Left renal cortex interstitium (tissue), 4 donors: ENCODE results near the gene PTPN22. TPM values are rescaled to one million over a fixed set of nuclear protein-coding genes. Genes with fewer than 3 reads are reported as not detected.

ENCODE experiments used
- DNase-seq, 4 donors: peaks; one replicate each; pipeline ENCODE4 v3.0.0-alpha.2; 2013; ENCODE audit warnings: low read depth in 4 of 4, low spot score in 2 of 4, missing footprints in 1 of 4
- polyA plus RNA-seq, 4 donors: library from polyadenylated mRNA; unstranded; fragments of 120-200 nt; gene quantifications; one replicate each; pipeline ENCODE4 v1.2.1, GENCODE V29; 2013; ENCODE audit not compliant: insufficient read length in 4 of 4

Gene PTPN22
- polyA plus RNA-seq, 4 donors, result 0.25 to 0.65 (median 0.45) TPM

DNA sequence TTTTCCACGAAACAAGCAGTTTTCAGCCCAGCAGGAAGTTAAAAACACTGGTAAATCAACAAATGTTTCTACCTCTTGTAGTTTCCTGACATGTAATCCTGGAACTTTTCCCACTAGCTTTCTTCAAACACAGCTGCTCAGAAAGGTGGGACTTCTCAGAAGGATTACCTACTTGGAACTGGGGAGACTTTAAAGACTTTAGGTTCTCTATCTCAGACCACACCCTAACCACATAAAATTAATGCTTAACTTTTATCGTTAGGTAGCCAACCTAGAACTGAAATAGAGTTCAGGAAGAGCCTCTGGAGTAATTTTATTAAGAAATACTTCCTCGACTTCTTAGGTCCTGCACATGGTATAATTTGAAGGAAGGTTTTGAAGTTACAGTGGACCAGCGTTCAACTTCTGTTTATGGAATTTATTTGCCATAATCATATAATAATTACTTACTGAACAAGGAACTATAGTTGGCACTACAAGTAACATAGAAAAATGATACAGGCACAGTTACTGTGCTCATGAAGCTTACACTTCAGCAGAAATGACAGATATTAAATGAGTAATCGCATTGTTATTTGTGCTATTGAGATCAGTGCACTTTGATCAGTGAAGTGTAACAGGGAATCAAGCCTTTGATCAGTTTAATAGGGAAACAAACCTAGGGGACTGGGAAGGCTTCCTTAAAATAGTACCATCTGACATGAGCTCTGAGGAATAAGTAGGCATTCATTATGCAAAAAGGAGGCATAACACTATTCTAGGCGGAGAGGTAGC is 16.1 kb upstream of the PTPN22 start, which contains the start of gene BCL2L15:
Gene BCL2L15 (minus strand): TSS at position 180 of the 774 bp plus-strand sequence. CDS start 206 bp downstream, outside the sequence.
- DNase-seq, result no peak

DNA sequence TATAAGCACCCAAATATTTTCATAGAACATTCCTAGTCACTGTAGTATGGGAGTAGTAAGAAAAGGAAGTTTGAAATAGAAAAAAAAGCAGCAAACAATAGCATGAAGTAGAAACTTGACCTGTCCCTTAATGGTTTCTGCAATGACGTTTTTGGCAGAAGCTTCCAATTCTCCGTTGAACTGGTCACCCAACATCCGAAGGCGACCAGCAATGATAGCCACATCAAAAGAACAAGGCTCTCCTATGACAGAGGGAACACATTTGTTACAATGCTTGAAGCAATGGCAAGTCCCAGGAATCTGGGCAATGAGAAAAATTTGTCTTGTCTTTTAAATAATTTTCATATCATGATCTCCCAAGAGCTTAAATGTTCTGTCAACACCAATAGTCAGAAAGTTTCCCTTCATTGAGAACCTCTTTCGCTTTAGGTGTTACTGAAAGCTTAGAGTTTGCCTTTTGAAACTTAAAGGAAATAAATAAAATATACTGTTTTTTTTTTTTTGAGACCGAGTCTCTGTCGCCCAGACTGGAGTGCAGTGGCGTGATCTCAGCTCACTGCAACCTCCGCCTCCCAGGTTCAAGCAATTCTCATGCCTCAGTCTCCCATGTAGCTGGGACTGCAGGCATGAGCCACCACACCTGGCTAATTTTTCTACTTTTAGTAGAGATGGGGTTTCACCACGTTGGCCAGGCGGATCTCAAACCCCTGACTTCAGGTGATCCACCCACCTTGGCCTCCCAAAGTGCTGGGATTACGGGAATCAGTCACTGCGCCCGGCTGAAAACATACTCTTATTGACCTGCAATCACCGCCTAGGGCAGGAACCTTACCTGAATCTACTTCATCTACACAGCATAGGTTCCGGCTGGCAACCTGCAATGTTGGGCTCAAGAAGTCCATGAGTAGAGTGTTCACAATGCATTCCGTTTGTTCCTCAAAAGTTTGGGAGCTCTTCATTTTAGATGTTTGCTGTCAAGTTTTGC is 15.2 kb upstream of the PTPN22 start:
- no peak for DNase-seq

DNA sequence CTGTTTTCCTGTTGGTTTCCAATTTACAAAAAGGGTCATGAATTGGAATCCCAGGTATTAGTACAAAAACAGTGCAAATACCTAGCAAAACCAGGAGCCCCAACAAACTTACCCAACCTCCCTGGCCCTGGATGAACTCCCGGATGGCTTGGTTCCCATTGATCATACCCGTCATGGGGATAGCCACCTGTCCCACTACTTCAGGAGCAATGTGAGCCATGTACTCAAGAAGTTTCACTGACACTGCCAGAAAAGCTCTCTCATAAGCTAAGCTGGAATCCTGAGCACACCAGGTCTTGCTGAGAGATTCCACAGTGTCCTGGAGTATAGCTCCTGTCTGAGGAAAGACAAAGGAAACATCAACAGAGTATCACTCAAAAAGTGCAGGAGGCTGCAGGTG is 10.1 kb upstream of the PTPN22 start:
- DNase-seq, result no peak

DNA sequence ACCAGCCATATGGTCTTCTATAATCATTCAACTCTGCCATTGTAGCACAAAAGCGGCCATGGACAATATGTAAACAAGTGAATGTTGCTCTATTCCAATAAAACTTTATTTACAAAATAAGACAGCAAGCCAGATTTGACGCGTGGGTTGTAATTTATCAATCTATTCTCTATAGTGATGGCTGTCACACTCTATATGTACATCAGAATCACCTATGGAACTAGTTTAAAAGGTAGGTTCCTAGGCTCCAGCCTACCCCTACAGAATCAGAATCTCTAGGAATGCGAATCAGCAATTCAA is 8.2 kb upstream of the PTPN22 start:
- DNase-seq, result no peak

DNA sequence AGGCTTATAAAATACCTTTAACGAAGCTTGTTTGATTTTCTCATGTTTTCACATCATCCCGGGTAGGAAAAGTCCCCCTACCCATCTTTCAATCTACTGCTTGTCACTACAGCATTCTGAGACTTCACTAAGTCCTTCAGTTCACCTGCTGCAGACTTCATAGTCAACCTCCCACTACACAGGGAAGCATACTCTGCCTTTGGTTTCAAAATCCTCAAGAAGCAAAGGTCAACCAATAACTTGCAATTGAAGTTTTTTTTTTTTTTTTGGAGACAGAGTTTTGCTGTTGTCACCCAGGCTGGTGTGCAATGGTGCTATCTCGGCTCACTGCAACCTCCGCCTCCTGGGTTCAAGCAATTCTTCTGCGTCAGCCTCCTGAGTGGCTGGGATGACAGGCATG is 4.7 kb upstream of the PTPN22 start:
- DNase-seq, result no peak

DNA sequence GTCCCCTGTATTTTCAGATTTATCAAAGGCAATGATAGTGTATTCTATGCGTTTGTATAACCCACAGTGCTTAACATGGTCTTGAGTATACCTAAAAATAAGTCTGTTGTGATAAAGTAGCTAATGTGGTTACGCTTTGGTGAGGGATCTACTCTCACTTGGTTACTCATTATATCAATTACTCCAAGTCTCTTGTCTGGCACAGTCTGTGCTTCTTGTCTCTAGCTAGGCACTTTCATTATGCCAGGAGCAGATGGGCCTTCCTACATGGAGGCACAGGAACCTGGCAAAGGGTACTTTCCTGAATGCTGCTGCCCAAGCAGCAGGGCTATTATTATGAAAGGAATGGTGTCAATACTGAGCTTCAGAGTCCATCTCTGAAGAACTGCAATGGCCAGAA is 4.2 kb upstream of the PTPN22 start:
- DNase-seq, result no peak

DNA sequence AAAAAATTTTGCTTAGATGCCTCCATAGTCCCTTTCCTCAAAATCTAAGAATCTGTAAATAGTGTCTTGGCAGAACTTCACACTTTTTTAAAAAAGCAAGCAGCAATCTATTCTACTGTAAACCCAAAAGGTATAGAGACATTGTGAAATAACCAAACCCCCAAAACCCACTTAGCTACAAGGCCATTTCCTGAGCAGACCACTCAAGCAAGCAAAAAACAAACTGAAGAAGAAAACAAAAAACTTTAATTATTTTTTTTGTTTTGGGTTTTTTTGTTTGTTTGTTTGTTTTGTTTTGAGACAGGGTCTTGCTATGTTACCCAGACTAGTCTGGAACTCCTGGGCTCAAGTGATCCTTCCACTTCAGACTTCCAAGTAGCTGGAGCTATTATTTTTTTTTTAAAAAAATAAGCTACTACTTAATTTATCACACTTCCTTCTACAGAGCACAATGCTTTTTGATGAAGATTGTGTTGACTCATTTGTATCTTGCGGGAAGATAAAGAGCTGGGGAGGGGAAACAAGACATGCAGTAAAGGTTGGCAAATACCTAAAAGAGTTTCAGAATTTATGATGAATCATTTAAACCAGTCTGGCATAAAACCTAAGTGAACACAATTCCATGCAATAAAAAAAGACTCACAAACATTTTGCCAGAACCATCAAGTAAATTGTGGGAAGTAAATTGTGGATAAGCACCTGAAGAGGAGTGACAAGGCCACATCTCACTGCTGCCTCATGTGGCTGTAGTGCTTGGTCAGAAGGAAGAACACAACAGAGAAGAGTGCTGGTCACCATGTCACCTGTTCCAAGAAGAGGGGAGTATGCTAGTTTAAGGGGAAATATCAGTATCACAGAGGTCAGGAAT is 2.7 kb upstream of the PTPN22 start:
- DNase-seq, result no peak

DNA sequence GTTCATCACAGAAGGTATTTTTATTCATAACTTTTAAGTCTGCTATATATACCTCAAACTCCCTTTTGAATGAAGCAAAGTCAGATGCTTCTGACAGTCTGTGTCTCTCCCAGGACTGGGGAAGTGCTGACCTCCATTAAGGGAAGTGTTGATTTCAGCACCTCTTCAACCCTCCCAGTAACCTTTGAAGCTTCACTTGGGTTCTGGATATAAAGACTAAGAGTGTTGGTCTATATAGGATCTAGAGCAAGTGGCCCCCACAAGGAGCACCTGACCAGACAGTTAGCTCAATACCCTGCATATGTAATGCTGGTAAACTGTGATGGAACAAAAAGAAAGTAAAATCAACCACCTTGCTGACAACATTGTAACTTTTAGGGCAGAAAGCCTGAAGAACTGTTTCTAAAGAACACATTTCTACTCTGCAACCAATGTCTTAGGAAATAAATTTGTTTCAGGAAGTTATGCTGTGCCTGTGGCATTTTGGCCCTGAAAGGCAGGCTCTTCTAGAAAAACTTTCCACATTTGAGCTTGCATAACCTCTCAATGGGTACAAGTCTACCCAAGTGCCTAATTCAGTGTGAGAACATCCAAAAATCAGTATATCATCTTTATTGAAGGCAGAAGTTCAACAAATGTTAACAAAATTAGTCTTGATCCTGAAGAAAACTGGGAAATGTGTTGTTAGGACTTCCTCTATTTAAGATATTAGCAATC is 865 bp upstream of the PTPN22 start:
- DNase-seq, result no peak

DNA sequence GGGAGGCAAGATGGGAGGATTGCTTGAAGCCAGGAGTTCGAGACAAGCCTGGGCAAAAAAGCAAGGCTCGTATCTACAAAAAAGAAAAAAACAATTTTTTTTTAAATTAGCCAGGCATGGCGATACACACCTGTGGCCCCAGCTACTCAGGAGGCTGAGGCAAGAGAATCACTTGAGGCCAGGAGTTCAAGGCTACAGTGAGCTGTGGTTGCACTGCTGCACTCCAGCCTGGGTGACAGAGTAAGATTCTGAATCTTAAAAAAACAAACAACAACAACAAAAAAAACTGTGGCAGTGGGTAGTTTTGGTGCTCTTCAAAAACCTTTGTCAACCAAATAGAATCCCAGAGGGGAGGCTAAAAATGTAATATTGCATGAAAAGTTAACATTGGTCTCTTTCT is 734 bp downstream of the PTPN22 start:
- no peak for DNase-seq

DNA sequence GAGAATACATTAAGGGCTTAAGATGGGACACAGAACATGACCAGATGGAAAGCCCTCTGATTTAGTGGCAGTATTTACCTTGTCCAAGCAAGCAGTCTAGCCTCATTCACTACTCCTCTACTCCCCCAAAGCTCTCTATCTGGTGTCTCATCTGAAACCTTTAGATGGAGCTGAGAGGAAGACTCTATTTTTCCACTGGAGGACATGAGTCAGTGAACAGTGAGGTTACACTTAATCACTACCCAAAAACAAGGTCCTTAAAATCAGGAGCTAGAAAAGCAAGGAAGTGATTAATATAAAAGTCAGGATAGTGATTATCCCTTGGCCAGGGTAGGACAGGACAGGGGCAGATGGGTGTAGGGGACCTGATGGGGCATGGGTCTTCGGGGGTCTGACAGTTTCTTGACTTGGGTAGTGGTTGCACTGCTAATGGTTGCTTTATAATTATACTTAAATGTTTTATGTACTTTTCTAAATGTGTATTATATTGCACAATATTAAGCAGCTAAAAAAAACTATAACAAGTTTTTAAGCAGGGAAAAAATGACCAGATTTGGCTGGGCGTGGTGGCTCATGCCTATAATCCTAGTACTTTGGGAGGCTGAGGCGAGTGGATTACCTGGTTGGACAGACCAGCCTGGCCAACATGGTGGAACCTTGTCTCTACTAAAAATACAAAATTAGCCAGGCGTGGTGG is 3.0 kb downstream of the PTPN22 start:
- DNase-seq, result no peak

DNA sequence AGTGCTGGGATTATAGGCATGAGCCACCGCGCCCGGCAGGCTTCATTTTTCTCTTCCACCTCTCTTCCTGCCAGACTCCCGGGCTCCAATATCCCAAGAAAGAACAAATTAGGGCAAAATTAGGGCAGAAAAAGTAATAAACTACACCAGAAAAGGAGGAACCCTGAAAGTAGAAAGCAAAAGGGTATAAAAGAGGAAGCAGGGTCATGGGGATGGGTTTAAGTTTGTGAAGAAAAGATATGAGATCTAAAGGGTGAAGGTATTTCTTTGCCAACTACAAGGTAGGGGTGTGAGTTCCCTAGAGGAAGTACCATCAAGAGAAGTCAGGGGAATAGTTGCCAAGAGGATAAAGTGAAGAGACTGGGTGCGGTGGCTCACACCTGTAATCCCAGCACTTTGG is 9.9 kb downstream of the PTPN22 start:
- no peak for DNase-seq

DNA sequence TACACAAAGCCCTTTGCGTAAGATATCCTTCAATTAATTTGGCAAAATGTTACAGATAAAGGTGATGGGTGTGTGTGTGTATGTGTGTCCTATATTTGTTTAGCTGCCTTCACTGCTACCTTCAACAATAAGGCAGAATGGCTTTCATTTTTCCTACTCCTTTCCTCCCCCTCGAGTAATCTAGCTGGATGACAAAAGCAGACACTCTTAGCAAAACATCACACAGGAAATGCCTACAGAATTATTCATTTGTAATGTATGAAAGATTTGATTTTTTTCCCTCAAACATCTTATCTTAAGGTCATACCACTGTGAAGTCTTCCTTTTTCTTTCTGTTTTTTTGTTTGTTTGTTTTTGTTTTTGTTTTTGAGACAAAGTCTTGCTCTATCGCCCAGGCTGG is 10.6 kb downstream of the PTPN22 start:
- DNase-seq, result no peak

DNA sequence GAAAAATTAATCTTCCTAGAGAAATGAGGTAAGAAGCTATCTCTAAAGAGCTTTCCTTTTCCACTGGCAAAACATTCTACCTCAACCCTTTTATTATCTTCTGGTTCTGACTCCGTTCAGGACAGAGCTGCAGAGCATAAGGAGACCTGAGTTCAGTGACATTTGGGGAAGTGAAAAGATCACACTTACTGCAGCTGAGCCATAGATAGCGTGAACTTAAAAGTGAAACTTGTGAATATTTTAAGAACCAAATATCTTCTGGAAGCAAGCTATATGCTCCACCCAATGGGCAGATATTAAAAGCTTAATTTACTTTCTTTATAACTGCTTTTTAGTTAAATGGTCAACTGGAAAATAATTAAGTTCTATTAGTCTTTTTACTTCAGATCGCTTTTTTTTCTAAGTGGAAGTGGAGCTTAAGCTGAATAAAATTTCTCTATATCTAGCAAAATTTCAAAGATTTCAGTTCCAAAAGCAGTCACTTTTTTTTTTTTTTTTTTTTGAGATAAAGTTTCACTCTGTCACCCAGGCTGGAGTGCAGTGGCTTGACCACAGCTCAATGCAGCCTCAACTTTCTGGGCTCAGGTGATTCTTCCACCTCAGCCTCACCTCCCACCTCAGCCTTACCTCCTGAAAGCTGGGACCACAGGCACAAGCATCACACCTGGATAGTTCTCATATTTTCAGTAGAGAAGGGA is 11.9 kb downstream of the PTPN22 start:
- no peak for DNase-seq

DNA sequence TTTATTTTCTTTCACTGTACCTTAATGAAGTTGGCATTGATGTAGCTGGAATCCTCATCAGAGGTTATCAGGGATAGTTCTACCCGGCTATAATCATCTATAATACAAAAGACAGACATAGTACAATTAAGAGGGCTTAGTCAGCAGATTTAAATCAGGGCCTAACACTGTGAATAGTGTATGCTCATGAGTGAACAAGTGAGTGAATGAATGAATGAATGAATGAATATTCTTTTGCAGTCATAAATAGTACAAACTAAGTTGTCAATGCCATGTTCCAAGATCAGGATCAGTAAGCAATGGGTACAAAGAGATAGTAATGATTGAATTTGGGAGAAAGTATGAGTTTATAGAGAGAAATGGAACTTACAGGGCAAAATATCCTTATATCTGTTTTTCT is 12.5 kb downstream of the PTPN22 start:
- DNase-seq, result no peak

DNA sequence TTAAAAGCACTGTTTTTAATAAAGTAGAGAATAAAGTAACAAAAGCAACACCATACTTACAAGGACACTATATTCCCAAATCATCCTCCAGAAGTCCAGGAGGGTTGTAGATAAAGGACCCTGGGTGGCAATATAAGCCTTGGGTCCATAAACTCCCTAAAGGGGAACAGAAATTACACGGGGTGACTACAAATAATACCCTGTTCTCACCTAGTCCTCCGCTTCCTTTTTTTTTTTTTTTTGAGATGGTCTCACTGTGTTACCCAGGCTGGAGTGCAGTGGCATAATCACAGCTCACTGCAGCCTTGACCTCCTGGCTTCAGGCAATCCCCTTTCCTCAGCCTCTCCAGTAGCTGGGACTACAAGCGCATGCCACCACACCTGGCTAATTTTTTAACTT is 13.1 kb downstream of the PTPN22 start:
- no peak for DNase-seq

DNA sequence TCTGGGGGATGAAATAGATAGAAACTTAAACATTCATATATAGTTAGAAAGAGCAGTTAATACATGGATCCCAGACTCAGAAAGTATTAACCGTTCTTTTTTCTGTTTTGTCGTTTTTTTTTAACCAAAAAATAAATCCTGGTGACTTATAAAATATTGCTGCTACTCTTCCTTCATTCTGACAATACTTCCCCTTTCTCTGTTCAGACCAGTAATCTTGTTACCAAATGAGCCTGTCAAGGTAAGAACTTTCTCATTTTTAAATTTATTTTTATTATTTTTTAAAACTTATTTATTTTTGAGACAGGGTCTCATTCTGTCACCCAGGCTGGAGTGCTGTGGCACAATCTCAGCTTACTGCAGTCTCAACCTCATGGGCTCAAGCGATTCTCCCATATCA is 13.7 kb downstream of the PTPN22 start:
- DNase-seq, result no peak

DNA sequence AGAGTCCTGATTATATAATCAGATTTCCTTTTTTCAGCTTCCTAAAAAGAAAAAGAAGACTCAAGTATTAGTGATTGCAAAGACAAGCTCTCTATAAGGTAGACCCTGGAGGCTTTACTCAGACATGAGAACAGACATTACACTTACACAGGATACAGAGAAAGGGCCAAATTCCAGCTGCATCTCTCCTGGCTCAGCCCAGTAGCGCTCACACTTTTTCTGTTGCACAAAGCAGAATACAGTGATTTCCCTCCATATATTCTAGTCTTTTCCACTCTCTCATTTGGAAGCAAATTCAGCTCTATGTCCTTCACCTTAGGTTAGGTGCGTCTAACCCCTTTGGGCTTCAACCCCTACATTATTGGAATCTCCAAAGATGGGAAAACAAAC is 15.1 kb downstream of the PTPN22 start:
- DNase-seq, result no peak

DNA sequence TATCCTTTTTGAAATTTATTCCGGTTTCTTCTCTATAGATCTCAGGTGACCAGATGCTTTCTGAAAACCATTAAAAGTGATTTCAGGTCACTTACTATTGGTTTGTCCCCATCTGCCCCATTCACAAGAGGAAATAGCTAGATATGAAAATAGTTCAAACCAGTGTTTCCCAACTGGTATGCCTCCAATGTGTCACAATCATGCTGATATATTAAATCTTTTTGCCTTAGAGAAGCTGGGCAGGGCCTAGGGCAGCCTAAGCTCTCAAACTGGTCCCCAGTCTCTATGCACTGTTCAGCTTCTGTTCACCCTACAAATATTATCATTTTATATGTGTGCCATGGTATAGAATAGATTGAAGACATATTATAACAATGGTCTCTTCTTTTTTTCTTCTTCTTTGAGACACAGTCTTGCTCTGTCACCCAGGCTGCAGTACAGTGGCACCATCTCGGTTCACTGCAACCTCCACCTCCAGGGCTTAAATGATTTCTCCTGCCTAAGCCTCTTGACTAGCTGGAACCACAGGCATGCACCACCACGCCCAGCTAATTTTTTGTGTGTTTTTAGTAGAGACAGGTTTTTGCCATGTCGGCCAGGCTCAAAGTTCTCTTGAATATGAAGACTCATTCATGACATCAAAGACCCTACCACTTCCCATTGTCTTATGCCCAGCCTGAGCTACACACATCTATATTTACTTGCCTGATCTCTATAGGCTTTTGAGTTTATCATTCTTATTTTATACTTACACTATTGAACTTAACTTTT is 15.7 kb downstream of the PTPN22 start:
- DNase-seq, result no peak
